Endothelial cell of hepatic sinusoid (primary cell): ENCODE results near the gene USP49.

ENCODE experiments used
- in situ Hi-C: cut with HindIII; loops from 2 replicates; pipeline ENCODE4 v1.10.0; 2017; ENCODE audit warnings: low sequenced_read_pairs

Gene USP49

GRCh38 chr6:41743406-41744235 lies 151.6 kb downstream of the USP49 start:
- in situ Hi-C loops: no loop called here

DNA sequence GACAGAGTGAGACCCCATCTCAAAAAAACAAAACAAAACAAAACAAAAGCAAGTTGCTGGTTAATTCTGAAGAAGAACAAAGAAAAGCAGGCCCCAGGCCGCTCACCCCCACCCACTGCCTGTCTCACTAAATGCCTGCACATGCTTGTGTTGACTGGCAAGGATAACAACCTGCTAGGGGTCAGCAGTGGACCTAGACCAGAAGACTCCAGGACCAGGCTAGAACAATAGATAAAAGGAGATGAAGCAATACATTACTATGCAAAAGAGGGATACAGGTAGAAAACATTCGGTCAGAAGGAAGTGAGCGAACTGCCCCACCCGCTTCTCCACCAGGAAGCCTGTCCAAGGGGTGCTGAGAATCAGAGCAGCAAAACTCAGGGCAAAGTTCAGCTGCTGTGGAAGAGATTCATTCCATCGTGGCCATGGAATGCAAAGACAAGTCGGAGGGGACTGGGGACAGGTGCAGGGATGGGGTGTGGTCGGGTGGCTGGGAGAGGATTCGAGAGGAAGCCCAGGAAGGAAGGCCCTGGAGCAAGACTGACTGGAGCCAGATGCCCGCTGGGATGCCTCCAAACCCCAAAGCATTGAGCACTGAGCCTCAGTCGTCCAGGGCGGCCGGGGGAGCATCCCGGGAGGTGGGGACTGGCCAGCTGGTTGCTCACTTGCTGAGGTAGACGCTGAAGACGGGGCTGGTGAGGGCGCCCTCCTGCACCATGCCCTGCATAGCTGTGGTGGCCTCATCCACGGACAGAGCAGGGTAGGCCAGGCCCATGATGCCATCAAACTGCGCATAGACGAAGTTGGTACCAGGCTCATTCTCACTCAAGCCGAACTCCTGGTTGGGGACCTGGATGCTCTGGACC lies 153.3 kb downstream of the USP49 start:
- in situ Hi-C loops: no loop called here

DNA sequence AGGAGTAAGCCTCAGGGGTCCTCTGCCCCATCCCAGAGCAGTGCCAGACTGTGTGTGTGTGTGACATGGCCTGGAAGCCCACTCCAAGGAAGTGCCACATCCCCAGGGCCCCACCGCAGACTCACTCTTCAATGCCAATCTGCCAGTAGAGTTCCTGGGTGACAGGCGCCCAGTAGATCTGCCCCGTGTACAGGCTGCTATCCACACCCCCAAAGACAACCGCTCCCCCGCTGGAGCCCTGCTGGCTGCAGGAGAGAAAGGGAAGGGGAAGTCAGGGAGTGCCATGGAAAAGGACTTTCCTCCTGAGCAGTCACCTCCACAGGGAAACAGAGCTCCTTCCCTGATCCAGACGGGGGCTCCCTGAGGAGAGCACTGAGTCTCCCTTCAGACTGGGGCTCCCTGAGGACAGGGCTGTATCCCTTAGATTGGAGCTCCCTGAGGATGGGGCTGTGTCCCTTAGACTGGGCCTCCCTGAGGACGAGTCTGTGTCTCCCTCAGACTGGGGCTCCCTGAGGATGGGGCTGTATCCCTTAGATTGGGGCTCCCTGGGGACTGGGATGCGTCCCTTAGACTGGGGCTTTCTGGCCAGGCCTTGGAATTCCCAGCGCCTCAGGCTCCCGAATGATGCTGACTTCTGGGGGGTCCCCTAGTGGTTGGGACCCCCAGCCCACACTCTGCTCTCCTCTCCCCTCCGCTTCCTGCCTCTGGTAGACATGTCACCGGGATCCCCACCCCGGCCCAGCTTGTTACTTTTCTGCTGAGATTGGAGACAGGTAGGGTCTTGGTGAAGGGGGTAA lies 154.6 kb downstream of the USP49 start:
- in situ Hi-C loops: no loop called here
